Measurements from ENCODE around the gene HERC4. TPM values are rescaled to one million over a fixed set of nuclear protein-coding genes. Genes with fewer than 3 reads are reported as not detected.

HERC4 gene
- total RNA-seq, 1 donor from 2014 or later: 56.9 TPM

- Histone ChIP-seq H3K27me3 (ENCODE audit: insufficient read depth, low read length) (no peaks in the 10 kb centered on the region), H3K4me1 (ENCODE audit: insufficient read depth, low read length) (no peaks in the 10 kb centered on the region), H4K20me1 (ENCODE audit: insufficient read depth, low read length) (peaks cover 12% of the 10 kb centered on the region), H3K4me2 (ENCODE audit: low read length) (no peak overlapping the region), H3K9ac (ENCODE audit: low read length) (no peak overlapping the region), H3K27ac (ENCODE audit: low read depth, low read length) (no peak overlapping the region), H3K36me3 (ENCODE audit: insufficient read depth, low read length) (peaks cover 34% of the 10 kb centered on the region), H2AFZ (ENCODE audit: low read depth, low read length) (no peak overlapping the region), H3K9me3 (ENCODE audit: insufficient read depth, low read depth, low read length) (no peaks in the 10 kb centered on the region), H3K4me3 (ENCODE audit: insufficient read depth, low read depth, low read length) (no peak overlapping the region), H3K79me2 (ENCODE audit: insufficient read depth, low read length) (peaks cover 25% of the 10 kb centered on the region)
- TF ChIP-seq, protein P1, sequence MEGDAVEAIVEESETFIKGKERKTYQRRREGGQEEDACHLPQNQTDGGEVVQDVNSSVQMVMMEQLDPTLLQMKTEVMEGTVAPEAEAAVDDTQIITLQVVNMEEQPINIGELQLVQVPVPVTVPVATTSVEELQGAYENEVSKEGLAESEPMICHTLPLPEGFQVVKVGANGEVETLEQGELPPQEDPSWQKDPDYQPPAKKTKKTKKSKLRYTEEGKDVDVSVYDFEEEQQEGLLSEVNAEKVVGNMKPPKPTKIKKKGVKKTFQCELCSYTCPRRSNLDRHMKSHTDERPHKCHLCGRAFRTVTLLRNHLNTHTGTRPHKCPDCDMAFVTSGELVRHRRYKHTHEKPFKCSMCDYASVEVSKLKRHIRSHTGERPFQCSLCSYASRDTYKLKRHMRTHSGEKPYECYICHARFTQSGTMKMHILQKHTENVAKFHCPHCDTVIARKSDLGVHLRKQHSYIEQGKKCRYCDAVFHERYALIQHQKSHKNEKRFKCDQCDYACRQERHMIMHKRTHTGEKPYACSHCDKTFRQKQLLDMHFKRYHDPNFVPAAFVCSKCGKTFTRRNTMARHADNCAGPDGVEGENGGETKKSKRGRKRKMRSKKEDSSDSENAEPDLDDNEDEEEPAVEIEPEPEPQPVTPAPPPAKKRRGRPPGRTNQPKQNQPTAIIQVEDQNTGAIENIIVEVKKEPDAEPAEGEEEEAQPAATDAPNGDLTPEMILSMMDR (IDR thresholded peaks at IDR 0.05; ENCODE audit: insufficient read depth, low read depth, low read length): no peak
- no peak for TF ChIP-seq EZH2 (IDR thresholded peaks at IDR 0.05; ENCODE audit: insufficient read depth, low read length)
- Mint-ChIP-seq H3K27ac (ENCODE audit: unreplicated experiment) (no peak overlapping the region), H3K4me3 (ENCODE audit: unreplicated experiment) (no peak overlapping the region), H3K36me3 (ENCODE audit: low read depth, unreplicated experiment) (peaks cover 30% of the 10 kb centered on the region), H3K4me1 (ENCODE audit: low read depth, unreplicated experiment) (no peaks in the 10 kb centered on the region), H3K27me3 (ENCODE audit: low read depth, unreplicated experiment) (no peaks in the 10 kb centered on the region), H3K9me3 (ENCODE audit: unreplicated experiment) (peaks cover 3% of the 10 kb centered on the region)
- FAIRE-seq (no peak), DNase-seq (ENCODE audit: low read depth) (no peak)
Measured at GRCh38 chr10:67965456-67965855, 109.6 kb downstream of the HERC4 start.

- TF ChIP-seq EZH2 (IDR thresholded peaks at IDR 0.05; ENCODE audit: insufficient read depth, low read length): no peak
- TF ChIP-seq, protein P1 (IDR thresholded peaks at IDR 0.05; ENCODE audit: insufficient read depth, low read depth, low read length): no peak
- Histone ChIP-seq H3K4me3 (ENCODE audit: insufficient read depth, low read depth, low read length) (no peak overlapping the region), H3K79me2 (ENCODE audit: insufficient read depth, low read length) (no peaks in the 10 kb centered on the region), H4K20me1 (ENCODE audit: insufficient read depth, low read length) (no peaks in the 10 kb centered on the region), H3K4me2 (ENCODE audit: low read length) (no peak overlapping the region), H3K27me3 (ENCODE audit: insufficient read depth, low read length) (no peaks in the 10 kb centered on the region), H2AFZ (ENCODE audit: low read depth, low read length) (no peak overlapping the region), H3K36me3 (ENCODE audit: insufficient read depth, low read length) (peaks cover 19% of the 10 kb centered on the region), H3K9ac (ENCODE audit: low read length) (no peak overlapping the region), H3K9me3 (ENCODE audit: insufficient read depth, low read depth, low read length) (no peaks in the 10 kb centered on the region), H3K27ac (ENCODE audit: low read depth, low read length) (no peak overlapping the region), H3K4me1 (ENCODE audit: insufficient read depth, low read length) (no peaks in the 10 kb centered on the region)
- no peaks in the 10 kb centered on the region for H3K9me3 Mint-ChIP-seq (ENCODE audit: unreplicated experiment)
- DNase-seq (ENCODE audit: low read depth) (no peak), FAIRE-seq (no peak)
- peaks cover 19% of the 10 kb centered on the region for H3K36me3 Mint-ChIP-seq (ENCODE audit: low read depth, unreplicated experiment)
- H3K4me3 Mint-ChIP-seq (ENCODE audit: unreplicated experiment): no peak overlapping the region
- H3K27ac Mint-ChIP-seq (ENCODE audit: unreplicated experiment): no peak overlapping the region
- H3K27me3 Mint-ChIP-seq (ENCODE audit: low read depth, unreplicated experiment): no peaks in the 10 kb centered on the region
- H3K4me1 Mint-ChIP-seq (ENCODE audit: low read depth, unreplicated experiment): no peaks in the 10 kb centered on the region
Measured at GRCh38 chr10:67959839-67960476, 115.1 kb downstream of the HERC4 start.

GRCh38 chr10:67955614-67956013 lies 119.5 kb downstream of the HERC4 start:
- H3K9me3 Mint-ChIP-seq (ENCODE audit: unreplicated experiment): no peaks in the 10 kb centered on the region
- TF ChIP-seq, protein P1 (IDR thresholded peaks at IDR 0.05; ENCODE audit: insufficient read depth, low read depth, low read length): no peak
- TF ChIP-seq EZH2 (IDR thresholded peaks at IDR 0.05; ENCODE audit: insufficient read depth, low read length): no peak
- H3K36me3 Mint-ChIP-seq (ENCODE audit: low read depth, unreplicated experiment): peaks cover 8% of the 10 kb centered on the region
- peaks cover 14% of the 10 kb centered on the region for H3K36me3 ChIP-seq (ENCODE audit: insufficient read depth, low read length)
- H3K79me2 ChIP-seq (ENCODE audit: insufficient read depth, low read length): peaks cover 8% of the 10 kb centered on the region
- H3K4me3 Mint-ChIP-seq (ENCODE audit: unreplicated experiment): no peak overlapping the region
- H3K9ac ChIP-seq (ENCODE audit: low read length): no peak overlapping the region
- no peak overlapping the region for H3K4me2 ChIP-seq (ENCODE audit: low read length)
- no peaks in the 10 kb centered on the region for H3K4me1 ChIP-seq (ENCODE audit: insufficient read depth, low read length)
- DNase-seq (ENCODE audit: low read depth) (no peak), FAIRE-seq (peak; percentile 5)
- no peaks in the 10 kb centered on the region for H3K27me3 ChIP-seq (ENCODE audit: insufficient read depth, low read length)
- no peak overlapping the region for H2AFZ ChIP-seq (ENCODE audit: low read depth, low read length)
- no peaks in the 10 kb centered on the region for H3K9me3 ChIP-seq (ENCODE audit: insufficient read depth, low read depth, low read length)
- H3K27ac ChIP-seq (ENCODE audit: low read depth, low read length): no peak overlapping the region
- H3K4me3 ChIP-seq (ENCODE audit: insufficient read depth, low read depth, low read length): no peak overlapping the region
- no peak overlapping the region for H3K27ac Mint-ChIP-seq (ENCODE audit: unreplicated experiment)
- H3K4me1 Mint-ChIP-seq (ENCODE audit: low read depth, unreplicated experiment): no peaks in the 10 kb centered on the region
- H4K20me1 ChIP-seq (ENCODE audit: insufficient read depth, low read length): no peaks in the 10 kb centered on the region
- H3K27me3 Mint-ChIP-seq (ENCODE audit: low read depth, unreplicated experiment): no peaks in the 10 kb centered on the region

Data from astrocyte (in vitro differentiated cells and primary cell).